ENCODE measurements around the gene ERCC6L.

DNA sequence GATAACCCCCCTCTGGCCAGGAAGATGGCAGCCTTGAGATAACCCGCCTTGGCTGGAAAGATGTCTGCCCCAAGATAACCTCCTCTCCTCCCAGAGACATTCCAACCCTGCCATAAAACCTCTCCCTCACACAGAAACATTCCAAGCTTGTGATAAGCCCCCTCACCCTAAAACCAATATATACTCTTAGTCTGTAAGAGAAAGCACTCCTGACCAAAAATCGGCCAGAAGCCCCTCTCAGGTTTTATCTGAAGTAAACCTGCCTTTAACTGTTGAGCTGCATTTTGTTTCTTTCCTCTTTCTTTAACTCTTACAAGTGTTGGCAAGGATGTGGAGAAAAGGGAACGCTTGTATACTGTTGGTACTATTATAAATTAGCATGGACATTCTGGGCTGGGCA is 8.5 kb downstream of the ERCC6L start:
- TF ChIP-seq, protein P1, sequence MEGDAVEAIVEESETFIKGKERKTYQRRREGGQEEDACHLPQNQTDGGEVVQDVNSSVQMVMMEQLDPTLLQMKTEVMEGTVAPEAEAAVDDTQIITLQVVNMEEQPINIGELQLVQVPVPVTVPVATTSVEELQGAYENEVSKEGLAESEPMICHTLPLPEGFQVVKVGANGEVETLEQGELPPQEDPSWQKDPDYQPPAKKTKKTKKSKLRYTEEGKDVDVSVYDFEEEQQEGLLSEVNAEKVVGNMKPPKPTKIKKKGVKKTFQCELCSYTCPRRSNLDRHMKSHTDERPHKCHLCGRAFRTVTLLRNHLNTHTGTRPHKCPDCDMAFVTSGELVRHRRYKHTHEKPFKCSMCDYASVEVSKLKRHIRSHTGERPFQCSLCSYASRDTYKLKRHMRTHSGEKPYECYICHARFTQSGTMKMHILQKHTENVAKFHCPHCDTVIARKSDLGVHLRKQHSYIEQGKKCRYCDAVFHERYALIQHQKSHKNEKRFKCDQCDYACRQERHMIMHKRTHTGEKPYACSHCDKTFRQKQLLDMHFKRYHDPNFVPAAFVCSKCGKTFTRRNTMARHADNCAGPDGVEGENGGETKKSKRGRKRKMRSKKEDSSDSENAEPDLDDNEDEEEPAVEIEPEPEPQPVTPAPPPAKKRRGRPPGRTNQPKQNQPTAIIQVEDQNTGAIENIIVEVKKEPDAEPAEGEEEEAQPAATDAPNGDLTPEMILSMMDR (conservative IDR thresholded peaks at IDR 0.05) = no peak
- no peak for TF ChIP-seq EZH2 (IDR thresholded peaks at IDR 0.05; ENCODE audit: low read depth)
